ENCODE results near the gene AFTPH. TPM values are rescaled to one million over a fixed set of nuclear protein-coding genes. Genes with fewer than 3 reads are reported as not detected.

Gene AFTPH
- total and polyA plus RNA-seq, 9 of the 15 experiments (the other 6 are each of a cell fraction or from before 2014, with no cell fraction given) = 8.0 to 26.2 (median 13.8) TPM

GRCh38 chr2:64534363-64534762, 10.2 kb downstream of the AFTPH start:
- H4K20me1 ChIP-seq (replicated peaks; ENCODE audit: control insufficient read depth, insufficient read depth, low read length) = no peaks in the 10 kb centered on the region
- ChIA-PET CTCF (ENCODE audit: low intra/inter-chr PET ratio) (no interaction called here), POLR2A (interaction anchor here (1.0 to 1.1 kb wide), 2 partner anchors 10 to 118 kb away, joined by 3 read pairs; no protein-coding TSS in a partner anchor)
- no peaks in the 10 kb centered on the region for H3K27me3 ChIP-seq (ENCODE audit: control insufficient read depth in 2 of 2, insufficient read depth in 2 of 2, low read length in 2 of 2)
- WGBS (ENCODE audit: insufficient coverage, low coverage, missing lambda C conversion rate) = 83% methylated on average over 3 of the region's 3 CpGs
- H3K9me1 ChIP-seq (ENCODE audit: control insufficient read depth, insufficient read depth, low read length) = no peaks in the 10 kb centered on the region
- in situ Hi-C loops (cut with MboI) (no loop called here), intact Hi-C loops (cut with micrococcal nuclease) (no loop called here)
- TF ChIP-seq FOXP1 (CRISPR knock-in tag; IDR thresholded peaks at IDR 0.05) (no peak), ARID1B (IDR thresholded peaks at IDR 0.05) (no peak), HMG20A (CRISPR knock-in tag; conservative IDR thresholded peaks at IDR 0.05) (no peak), E2F3 (CRISPR knock-in tag; IDR thresholded peaks at IDR 0.05) (no peak), CHD2 (IDR thresholded peaks at IDR 0.05; ENCODE audit: low read depth, low read length) (no peak)
- TF ChIP-seq, protein P1, sequence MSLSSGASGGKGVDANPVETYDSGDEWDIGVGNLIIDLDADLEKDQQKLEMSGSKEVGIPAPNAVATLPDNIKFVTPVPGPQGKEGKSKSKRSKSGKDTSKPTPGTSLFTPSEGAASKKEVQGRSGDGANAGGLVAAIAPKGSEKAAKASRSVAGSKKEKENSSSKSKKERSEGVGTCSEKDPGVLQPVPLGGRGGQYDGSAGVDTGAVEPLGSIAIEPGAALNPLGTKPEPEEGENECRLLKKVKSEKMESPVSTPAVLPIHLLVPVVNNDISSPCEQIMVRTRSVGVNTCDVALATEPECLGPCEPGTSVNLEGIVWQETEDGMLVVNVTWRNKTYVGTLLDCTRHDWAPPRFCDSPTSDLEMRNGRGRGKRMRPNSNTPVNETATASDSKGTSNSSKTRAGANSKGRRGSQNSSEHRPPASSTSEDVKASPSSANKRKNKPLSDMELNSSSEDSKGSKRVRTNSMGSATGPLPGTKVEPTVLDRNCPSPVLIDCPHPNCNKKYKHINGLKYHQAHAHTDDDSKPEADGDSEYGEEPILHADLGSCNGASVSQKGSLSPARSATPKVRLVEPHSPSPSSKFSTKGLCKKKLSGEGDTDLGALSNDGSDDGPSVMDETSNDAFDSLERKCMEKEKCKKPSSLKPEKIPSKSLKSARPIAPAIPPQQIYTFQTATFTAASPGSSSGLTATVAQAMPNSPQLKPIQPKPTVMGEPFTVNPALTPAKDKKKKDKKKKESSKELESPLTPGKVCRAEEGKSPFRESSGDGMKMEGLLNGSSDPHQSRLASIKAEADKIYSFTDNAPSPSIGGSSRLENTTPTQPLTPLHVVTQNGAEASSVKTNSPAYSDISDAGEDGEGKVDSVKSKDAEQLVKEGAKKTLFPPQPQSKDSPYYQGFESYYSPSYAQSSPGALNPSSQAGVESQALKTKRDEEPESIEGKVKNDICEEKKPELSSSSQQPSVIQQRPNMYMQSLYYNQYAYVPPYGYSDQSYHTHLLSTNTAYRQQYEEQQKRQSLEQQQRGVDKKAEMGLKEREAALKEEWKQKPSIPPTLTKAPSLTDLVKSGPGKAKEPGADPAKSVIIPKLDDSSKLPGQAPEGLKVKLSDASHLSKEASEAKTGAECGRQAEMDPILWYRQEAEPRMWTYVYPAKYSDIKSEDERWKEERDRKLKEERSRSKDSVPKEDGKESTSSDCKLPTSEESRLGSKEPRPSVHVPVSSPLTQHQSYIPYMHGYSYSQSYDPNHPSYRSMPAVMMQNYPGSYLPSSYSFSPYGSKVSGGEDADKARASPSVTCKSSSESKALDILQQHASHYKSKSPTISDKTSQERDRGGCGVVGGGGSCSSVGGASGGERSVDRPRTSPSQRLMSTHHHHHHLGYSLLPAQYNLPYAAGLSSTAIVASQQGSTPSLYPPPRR (CRISPR knock-in tag; IDR thresholded peaks at IDR 0.05; ENCODE audit: borderline replicate concordance) = no peak
- TF ChIP-seq, protein P2, sequence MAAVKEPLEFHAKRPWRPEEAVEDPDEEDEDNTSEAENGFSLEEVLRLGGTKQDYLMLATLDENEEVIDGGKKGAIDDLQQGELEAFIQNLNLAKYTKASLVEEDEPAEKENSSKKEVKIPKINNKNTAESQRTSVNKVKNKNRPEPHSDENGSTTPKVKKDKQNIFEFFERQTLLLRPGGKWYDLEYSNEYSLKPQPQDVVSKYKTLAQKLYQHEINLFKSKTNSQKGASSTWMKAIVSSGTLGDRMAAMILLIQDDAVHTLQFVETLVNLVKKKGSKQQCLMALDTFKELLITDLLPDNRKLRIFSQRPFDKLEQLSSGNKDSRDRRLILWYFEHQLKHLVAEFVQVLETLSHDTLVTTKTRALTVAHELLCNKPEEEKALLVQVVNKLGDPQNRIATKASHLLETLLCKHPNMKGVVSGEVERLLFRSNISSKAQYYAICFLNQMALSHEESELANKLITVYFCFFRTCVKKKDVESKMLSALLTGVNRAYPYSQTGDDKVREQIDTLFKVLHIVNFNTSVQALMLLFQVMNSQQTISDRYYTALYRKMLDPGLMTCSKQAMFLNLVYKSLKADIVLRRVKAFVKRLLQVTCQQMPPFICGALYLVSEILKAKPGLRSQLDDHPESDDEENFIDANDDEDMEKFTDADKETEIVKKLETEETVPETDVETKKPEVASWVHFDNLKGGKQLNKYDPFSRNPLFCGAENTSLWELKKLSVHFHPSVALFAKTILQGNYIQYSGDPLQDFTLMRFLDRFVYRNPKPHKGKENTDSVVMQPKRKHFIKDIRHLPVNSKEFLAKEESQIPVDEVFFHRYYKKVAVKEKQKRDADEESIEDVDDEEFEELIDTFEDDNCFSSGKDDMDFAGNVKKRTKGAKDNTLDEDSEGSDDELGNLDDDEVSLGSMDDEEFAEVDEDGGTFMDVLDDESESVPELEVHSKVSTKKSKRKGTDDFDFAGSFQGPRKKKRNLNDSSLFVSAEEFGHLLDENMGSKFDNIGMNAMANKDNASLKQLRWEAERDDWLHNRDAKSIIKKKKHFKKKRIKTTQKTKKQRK (IDR thresholded peaks at IDR 0.05; ENCODE audit: borderline replicate concordance, low read depth, low read length) = no peak
- TF ChIP-seq, protein P3, sequence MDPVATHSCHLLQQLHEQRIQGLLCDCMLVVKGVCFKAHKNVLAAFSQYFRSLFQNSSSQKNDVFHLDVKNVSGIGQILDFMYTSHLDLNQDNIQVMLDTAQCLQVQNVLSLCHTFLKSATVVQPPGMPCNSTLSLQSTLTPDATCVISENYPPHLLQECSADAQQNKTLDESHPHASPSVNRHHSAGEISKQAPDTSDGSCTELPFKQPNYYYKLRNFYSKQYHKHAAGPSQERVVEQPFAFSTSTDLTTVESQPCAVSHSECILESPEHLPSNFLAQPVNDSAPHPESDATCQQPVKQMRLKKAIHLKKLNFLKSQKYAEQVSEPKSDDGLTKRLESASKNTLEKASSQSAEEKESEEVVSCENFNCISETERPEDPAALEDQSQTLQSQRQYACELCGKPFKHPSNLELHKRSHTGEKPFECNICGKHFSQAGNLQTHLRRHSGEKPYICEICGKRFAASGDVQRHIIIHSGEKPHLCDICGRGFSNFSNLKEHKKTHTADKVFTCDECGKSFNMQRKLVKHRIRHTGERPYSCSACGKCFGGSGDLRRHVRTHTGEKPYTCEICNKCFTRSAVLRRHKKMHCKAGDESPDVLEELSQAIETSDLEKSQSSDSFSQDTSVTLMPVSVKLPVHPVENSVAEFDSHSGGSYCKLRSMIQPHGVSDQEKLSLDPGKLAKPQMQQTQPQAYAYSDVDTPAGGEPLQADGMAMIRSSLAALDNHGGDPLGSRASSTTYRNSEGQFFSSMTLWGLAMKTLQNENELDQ (CRISPR knock-in tag; IDR thresholded peaks at IDR 0.05; ENCODE audit: borderline replicate concordance) = no peak
- H3K4me2 ChIP-seq (ENCODE audit: insufficient read depth, low read length) = no peak overlapping the region
- no peaks in the 10 kb centered on the region for H3K9me3 ChIP-seq (replicated peaks; ENCODE audit: control insufficient read depth, insufficient read depth, low read depth, low read length)
- H3K27ac ChIP-seq (ENCODE audit: extremely low read depth, low read depth, low read length) = no peak overlapping the region
- H3K79me2 ChIP-seq (ENCODE audit: control insufficient read depth, insufficient read depth, low read length) = peaks cover 35% of the 10 kb centered on the region
- ATAC-seq = no peak
- BruUV-seq (replicated peaks) = no TSS peak
- H2AFZ ChIP-seq (ENCODE audit: low read depth, low read length) = no peak overlapping the region
- H3K9ac ChIP-seq (ENCODE audit: insufficient read depth in 1 of 2, low read depth in 2 of 2, low read length in 2 of 2) = no peak overlapping the region
- FAIRE-seq = no peak
- H3K4me1 ChIP-seq (replicated peaks in 1 of 2; ENCODE audit: control insufficient read depth in 2 of 2, insufficient read depth in 2 of 2, low read length in 2 of 2) = peaks cover 0 to 6% of the 10 kb centered on the region in 2 experiments; a peak in 1 of 5 replicates
- no peaks in the 10 kb centered on the region for H3K36me3 ChIP-seq (ENCODE audit: control insufficient read depth, insufficient read depth, low read length)
- H3K4me3 ChIP-seq = no peak overlapping the region
- no peak for DNase-seq (ENCODE audit: extremely low read depth in 1 of 4, low spot score in 3 of 4)

Data from K562 (cell line).